GM21515 (cell line): ENCODE data around the gene RNF41.
"Not testable (repeated sequence)": the region's sequence is repeated elsewhere in the genome, so short reads cannot be mapped to it uniquely, and the experiment has no call there.

ENCODE experiments used
- ATAC-seq: cut with Tn5 transposase; IDR thresholded peaks from one replicate; pipeline ENCODE4 v1.9.1; 2021; ENCODE audit not compliant: unreplicated experiment

RNF41 gene

GRCh38 chr12:56178347-56178746, 43.4 kb downstream of the RNF41 start:
- no peak for ATAC-seq

- ATAC-seq = no peak
These were observed 48.9 kb downstream of the RNF41 start for GRCh38 chr12:56172839-56173238.

- no peak for ATAC-seq
These were observed 52.4 kb downstream of the RNF41 start for GRCh38 chr12:56169229-56169759.

DNA sequence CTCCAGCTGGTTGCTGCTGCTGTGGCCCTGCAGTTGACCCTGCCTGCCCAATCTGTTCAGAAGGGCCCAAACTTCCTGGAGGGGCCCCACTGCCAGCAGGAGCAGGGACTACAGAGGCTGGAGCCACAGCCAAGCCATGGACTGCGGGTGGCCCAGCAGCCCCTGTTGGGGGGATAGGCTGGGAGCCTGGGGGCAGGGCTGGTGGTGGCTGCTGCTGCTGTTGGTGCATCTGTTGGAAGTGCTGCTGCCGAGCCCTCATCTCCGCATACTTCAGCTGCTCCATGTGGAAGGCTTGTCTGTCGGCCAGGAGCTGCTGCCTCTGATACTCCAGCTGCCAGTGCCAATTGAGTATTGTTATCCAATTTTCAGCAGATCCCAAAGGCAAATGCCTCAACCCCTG, 56.4 kb downstream of the RNF41 start:
- ATAC-seq = no peak

DNA sequence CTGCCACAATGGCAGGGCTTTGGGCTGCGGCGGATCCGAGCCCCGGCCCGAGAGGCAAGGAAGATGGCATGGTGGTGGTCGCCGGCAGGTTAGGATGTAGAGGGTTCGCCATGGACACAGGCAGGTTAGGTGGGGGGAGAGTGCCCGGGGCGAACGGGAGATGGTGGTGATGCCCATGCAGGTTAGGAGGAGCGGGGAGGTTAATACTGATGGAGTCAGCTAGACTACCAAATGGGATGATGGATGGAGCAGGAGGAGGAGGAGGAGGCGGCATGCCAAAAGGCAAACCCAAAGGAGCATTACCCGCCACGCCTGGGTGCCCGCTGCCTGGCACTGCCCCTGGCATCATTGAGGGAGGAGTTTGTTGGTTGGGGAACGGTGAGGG, 57.4 kb downstream of the RNF41 start:
- ATAC-seq = no peak

DNA sequence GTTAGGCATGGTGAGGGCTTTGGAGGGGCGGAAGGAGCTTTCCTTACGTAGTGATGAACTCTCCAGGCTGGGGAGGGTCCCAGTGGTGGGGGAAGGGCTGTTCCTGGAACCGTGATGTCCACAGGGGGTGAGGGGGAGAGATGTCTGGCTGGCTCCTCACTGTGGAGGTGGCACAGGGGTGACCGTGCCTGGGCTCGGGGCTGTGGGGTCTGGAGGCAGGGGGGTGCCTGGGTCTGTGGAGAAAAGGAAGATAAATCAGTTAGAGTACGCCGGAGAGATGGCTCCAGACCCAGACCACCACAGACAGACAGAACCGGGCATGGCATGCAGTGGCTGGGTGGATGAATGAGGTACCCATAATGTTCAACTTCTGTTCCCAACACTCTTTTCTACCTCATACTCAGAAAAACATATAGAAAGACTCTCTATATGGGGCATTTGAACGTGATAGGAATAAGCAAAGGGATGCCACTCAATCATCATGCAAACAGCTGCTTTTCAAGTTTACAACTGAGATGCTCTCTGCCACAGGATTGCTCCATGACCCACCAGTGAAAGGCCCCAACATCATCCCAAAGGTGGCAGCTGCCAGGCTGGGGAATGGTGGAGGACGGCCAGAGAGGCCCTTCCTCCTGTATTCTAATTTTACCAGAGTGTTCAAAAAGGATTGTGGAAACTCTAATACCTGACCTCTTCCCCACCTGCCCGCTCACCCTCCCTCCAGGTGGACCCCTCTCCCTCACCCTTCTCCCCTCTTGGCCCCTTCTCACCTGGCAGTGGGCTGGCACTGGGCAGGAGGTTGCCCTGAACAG, 58.0 kb downstream of the RNF41 start:
- no peak for ATAC-seq

DNA sequence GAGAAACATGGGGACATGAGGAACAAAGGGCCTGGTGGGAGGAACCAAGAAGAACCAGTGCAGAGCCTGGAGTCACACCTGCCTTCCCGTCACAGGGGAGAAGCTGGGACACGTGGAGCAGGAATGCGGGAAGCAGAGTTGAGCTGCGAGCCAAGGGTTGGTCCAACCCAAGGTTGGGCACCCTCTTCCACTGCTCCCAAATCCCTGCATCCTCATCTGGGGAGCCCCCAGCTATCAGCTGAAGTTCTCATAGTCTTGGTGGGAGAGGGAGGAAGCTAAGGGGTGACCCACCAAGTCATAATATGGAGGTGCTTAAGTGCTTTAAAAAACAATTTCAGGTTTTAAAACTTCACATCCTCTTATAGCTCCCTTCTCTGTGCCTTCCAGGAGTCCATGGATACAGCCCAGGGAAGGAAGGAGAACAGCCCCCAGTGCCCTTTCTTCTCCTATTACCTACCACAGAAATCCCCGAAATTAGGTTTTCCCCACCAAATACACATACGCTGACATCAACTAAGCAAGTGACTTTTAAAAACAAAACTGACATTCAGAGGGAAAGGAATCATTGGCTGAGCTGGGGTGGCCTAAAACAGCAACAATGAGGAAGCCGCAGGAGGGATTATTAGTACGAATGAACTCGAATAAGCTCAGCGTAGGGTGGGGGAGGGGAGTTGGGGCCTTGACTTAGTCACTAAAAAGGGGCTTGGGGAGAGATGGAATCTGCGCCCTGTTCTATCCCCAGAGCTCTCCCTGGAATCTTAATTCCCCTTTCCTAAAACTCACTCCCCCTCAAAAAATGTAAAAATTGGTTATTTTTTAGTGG, 59.0 kb downstream of the RNF41 start:
- no peak for ATAC-seq

- no peak for ATAC-seq
These were observed 59.9 kb downstream of the RNF41 start for GRCh38 chr12:56161690-56162351.

- no peak for ATAC-seq
These were observed 60.6 kb downstream of the RNF41 start for GRCh38 chr12:56160894-56161689.

GRCh38 chr12:56160193-56160763, 61.4 kb downstream of the RNF41 start:
- no peak for ATAC-seq

- no peak for ATAC-seq
These were observed 62.1 kb downstream of the RNF41 start for GRCh38 chr12:56159482-56160192.

DNA sequence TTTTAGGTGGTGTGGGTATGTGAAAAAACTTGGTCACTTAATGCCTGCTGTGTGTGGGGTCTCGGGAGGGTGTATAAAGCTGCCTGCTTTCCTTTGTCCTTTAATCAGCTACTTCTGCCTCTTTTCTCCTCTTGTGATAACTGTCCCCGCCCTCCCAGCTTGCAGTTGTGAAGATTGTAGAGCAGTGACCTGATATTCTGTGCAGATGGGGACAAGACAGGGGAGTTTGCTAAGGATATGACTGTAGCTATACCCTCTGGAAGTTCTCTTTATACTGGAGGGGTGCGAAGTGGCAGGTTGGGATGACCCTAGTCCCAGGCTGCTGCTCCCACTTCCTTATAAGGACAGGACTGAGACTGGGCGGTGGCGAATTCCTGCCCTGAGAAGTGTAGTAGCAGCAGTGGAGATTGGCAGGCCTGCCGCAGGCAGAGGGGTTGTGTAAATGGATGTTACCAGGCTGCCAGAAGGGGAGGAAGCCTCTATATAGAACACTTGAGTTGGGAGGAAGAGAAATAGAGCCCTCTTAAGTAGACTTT, 62.7 kb downstream of the RNF41 start:
- no peak for ATAC-seq

DNA sequence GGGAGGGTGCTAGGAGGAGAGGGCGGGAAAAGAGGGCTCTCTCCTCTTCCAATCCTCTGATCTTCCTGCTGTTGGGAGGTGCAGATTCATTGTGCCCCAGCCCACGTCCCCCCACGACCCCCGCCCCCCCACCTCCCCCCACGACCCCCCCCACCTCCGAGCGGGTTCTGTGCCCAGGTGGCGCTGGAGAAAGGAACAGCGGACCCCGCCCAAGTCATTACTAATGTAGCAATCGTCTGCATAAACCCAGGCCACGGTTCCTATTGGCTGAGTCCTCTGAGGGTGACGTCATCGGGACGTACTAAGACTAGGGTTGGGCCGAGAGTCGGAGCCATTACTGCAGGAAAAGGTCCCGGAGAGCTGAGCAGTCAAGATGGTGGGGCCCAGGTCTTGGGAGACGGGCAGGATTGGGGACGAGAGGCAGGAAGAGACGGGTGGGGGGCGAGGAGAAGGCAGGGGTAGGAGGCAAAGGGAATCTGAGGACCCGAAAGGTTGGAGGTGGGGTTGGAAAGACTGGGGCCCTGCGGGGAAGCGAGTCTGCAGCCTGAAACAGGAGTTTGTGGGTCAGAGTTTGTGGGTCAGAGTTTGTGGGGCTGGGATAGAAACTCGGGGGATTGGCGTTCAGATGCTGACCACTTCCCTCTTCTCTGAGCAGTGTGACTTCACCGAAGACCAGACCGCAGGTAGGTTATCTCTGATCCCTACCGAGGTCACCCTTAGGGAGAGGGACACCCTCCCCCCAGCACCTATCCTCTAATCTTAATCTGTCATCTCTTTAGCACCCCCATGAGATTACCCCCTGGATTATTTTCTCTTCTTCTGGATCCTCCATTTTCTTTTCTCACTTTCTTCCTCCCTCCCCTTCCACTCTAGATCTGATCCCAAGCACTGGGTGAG, 63.4 kb downstream of the RNF41 start, which contains the start of gene MYL6:
TSS of gene MYL6 (plus strand) at position 331 of the 897 bp plus-strand sequence. CDS start at position 374, 43 bp downstream.
- peak; percentile 70 for ATAC-seq

DNA sequence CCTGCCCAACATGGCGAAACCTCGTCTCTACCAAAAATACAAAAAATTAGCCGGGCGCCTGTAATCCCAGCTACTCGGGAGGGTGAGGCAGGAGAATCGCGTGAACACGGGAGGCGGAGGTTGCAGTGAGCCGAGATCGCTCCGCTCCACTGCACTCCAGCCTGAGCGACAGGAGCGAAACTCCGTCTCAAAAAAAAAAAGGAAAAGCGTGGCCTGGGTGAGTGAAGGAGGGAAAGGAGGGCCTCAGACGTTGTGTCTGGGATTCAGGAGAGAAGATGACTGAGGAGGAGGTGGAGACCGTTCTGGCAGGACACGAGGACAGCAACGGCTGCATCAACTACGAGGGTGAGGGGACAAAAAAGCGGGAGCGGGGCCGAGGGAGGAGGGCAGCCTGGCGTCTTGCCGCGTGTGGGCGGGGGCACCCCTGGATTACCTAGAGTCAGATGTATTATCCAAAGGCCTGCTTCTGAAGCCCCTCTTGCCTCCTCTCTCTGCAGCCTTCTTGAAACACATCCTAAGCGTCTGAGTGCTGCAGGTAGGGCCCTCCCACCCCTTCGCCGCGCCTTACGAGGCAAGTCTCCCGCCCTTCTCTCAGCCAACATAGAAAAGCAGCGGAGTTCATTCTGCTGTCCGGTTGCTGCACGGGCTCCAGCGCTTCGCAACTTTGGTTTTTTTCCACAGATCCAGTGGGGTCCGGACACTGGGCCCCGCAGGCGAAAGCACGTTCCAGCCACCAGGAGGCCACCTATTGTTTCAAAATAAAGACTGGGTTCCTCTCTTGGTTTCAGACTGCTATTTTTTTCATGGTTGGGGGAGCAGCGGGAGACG, 64.3 kb downstream of the RNF41 start:
- peak; percentile 33 for ATAC-seq

GRCh38 chr12:56156464-56157200, 65.1 kb downstream of the RNF41 start:
- not testable (repeated sequence) for ATAC-seq

GRCh38 chr12:56155256-56155845, 66.4 kb downstream of the RNF41 start:
- ATAC-seq = no peak
